ENCODE measurements around the gene LEP. TPM values are rescaled to one million over a fixed set of nuclear protein-coding genes. Genes with fewer than 3 reads are reported as not detected.

LEP gene
- total RNA-seq, 2 experiments from 2014 or later: not detected

DNA sequence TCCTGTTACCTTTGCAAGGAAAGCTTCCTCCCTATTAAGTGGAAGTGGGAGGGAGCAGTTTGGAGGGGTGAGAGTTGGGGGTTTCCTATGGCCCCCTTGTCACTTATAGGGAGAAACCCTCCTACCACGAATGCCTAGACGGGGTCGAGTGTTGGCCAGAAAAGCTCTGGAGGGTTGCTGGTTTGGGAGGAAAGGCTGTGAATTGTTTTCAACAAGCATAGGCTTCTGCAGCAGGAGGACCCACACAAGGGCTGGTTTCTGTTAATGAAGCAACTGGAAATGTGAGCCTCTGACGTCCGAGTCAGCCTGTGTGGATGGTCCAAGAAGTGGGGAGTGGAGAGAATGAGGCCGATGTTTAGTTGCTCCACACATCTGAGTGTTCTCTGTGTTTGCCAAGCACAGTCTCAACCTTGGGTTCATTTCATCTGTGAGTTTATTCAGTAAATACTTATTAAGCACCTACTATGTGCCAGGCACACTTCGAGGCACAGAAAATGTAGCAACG lies 37.3 kb upstream of the LEP start:
- H3K9me3 Mint-ChIP-seq (ENCODE audit: low read depth): no peaks in the 10 kb centered on the region
- H3K4me1 Mint-ChIP-seq: peaks cover 9% of the 10 kb centered on the region
- ATAC-seq (no peak), DNase-seq (no peak)
- intact Hi-C loops (cut with DNase I, micrococcal nuclease): no loop called here
- H3K27ac Mint-ChIP-seq: no peak overlapping the region
- no peaks in the 10 kb centered on the region for H3K36me3 Mint-ChIP-seq (ENCODE audit: low read depth)
- CTCF ChIA-PET: interaction anchor here (1.1 kb wide), 1 partner anchor 496 kb away, joined by 3 read pairs; no protein-coding TSS in a partner anchor
- peaks cover 31% of the 10 kb centered on the region for H3K27me3 Mint-ChIP-seq
- no peak overlapping the region for H3K4me3 Mint-ChIP-seq
- POLR2A ChIA-PET: no interaction called here

DNA sequence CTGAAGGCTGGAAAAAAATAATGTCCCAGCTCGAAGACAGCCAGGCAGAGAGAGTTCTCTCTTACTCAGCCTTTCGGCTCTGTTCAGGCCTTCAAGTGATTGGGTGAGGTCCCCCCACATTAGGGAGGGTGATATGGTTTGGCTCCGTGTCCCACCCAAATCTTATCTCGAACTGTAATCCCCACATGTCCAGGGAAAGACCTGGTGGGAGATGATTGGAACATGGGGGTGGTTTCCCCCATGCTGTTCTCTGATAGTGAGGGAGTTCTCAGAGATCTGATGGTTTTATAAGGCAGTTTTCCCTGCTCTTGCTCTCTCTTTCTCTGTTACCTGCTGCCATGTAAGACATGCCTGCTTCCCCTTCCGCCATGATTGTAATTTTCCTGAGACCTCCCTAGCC lies 36.6 kb upstream of the LEP start:
- no peak for ATAC-seq
- H3K27ac Mint-ChIP-seq: no peak overlapping the region
- peaks cover 31% of the 10 kb centered on the region for H3K27me3 Mint-ChIP-seq
- intact Hi-C loops (cut with DNase I, micrococcal nuclease): no loop called here
- ChIA-PET POLR2A (no interaction called here), CTCF (interaction anchor here (1.1 kb wide), 1 partner anchor 496 kb away, joined by 3 read pairs; no protein-coding TSS in a partner anchor)
- DNase-seq: no peak
- H3K9me3 Mint-ChIP-seq (ENCODE audit: low read depth): no peaks in the 10 kb centered on the region
- H3K4me3 Mint-ChIP-seq: no peak overlapping the region
- no peaks in the 10 kb centered on the region for H3K36me3 Mint-ChIP-seq (ENCODE audit: low read depth)
- H3K4me1 Mint-ChIP-seq: peaks cover 9% of the 10 kb centered on the region

DNA sequence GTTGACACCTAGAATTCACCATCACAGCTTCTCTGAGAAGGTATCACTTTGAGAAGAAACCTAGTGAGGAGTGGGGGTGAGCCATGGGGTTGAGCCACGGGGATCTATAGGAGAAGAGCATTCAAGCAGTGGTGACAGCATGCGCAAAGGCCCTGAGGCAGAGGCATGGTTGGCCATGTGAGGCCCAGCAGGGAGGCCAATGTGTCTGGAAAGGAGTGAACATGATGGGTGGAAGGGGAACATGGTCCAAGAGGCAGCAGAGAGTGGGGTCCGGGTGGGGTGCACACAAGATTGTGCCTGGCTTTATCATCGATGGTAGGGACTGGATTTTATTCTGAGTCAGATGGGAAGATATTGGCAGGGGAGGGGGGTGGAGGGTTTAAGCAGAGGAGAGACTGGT lies 36.0 kb upstream of the LEP start:
- no peak for ATAC-seq
- peaks cover 31% of the 10 kb centered on the region for H3K27me3 Mint-ChIP-seq
- H3K4me1 Mint-ChIP-seq: peaks cover 9% of the 10 kb centered on the region
- ChIA-PET POLR2A (no interaction called here), CTCF (interaction anchor here (1.0 kb wide), 1 partner anchor 70 kb away, joined by 5 read pairs; no protein-coding TSS in a partner anchor)
- no peak for DNase-seq
- no peak overlapping the region for H3K4me3 Mint-ChIP-seq
- no peaks in the 10 kb centered on the region for H3K36me3 Mint-ChIP-seq (ENCODE audit: low read depth)
- no peaks in the 10 kb centered on the region for H3K9me3 Mint-ChIP-seq (ENCODE audit: low read depth)
- intact Hi-C loops (cut with DNase I, micrococcal nuclease): no loop called here
- no peak overlapping the region for H3K27ac Mint-ChIP-seq

DNA sequence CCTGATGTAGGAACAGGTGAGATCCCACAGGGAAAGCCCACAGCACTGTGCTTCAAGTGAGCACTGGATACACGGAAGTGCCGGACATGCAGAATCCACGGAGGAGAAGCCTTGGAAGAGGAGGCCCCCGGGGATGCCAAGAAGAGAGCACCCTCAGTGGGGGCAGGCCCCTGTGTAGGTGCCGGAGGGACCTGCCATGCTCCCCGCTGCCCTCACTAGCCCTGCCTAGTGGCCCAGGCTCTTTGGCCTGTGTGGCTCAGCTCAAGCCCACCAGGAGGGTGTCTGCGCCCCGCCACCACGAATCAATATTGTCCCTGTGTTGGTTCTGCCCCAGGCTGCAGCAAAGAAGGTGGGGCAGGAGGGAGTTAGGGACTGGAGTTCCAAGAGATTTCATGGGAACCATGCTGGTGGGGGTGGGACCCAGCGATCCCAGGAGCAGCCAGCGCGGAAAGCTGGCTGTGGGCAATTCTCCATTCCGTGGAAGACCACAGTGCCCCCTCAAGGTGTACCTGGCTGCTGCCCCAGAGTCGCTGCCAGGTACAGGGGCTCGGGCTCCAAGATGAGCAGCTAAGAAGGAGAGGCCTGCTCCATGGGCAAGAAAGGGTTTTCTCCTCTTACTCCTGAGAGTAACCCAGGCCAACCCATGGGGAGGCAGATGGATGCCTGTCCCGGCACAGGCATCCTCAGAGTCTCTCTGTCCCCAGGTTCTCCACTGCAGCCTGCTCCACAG lies 34.9 kb upstream of the LEP start:
- Mint-ChIP-seq H3K36me3 (ENCODE audit: low read depth) (no peaks in the 10 kb centered on the region), H3K9me3 (ENCODE audit: low read depth) (no peaks in the 10 kb centered on the region), H3K4me1 (peaks cover 7% of the 10 kb centered on the region), H3K27me3 (peaks cover 27% of the 10 kb centered on the region), H3K27ac (no peak overlapping the region), H3K4me3 (no peak overlapping the region)
- intact Hi-C loops (cut with DNase I, micrococcal nuclease): no loop called here
- ATAC-seq (no peak), DNase-seq (no peak)
- ChIA-PET POLR2A (no interaction called here), CTCF (interaction anchor here (0.6 to 6.0 kb wide), 6 partner anchors 13 to 498 kb away, joined by 3 to 88 read pairs (median 3); no protein-coding TSS in a partner anchor)

DNA sequence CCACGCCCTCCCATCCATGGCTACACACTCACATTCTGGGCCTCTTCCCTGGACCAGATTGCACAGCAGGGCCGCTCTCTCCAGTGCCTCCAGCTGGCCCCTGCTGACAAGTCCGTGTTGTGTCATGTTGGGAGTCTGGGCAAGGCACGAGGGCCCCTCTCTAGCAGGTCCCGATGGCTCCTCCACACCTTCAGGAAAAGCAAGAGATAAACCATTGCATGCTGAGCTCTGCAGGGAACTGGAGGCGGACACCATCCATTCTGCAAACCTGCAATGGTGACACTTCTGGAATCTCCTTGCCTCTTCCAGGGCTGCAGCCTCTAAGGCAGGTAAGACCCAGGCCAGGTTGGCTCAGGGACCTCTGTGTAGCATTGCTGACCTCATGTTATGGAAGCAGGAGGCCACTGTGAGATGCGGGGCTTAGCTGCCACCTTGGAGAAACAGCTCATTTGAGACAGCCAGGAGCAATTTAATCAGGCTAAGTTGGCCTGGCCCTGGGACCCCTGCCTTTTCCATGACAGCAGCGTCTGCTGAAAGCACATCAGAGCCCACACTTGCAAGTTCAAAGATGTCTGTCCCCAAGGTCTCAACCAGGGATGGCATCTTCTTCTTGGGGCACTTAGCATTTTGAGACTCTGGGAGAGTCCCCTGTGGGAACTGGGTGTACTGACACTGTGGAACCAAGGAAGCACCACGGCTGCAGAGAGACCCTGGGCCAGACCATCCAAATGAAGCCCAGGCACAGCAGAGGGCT lies 34.2 kb upstream of the LEP start:
- CTCF ChIA-PET: interaction anchor here (0.5 to 6.0 kb wide), 6 partner anchors 26 to 499 kb away, joined by 3 to 88 read pairs (median 3); no protein-coding TSS in a partner anchor
- intact Hi-C loops (cut with DNase I, micrococcal nuclease): no loop called here

DNA sequence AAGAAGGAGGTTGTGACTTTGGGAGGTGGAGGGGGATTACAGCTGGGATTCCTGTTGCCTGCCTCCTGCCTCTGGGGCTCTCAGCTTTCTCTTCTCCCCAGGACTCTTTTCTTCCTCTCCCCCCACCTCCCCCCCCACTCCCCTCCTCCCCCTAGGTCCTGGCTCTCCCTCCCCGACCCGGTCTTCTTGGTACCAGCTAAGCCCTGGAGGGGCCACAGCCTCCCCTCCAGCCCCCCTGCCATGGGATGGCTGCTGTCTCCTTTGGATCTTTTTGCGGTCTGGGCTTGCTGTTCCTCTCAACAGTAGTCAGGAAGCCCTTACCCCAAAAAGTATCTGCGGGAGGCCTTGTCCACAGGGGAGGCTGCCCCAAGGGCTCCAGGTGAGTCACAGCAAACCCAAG lies 33.5 kb upstream of the LEP start:
- Mint-ChIP-seq H3K36me3 (ENCODE audit: low read depth) (no peaks in the 10 kb centered on the region), H3K4me1 (no peaks in the 10 kb centered on the region), H3K9me3 (ENCODE audit: low read depth) (no peaks in the 10 kb centered on the region), H3K27me3 (peaks cover 14% of the 10 kb centered on the region), H3K4me3 (no peak overlapping the region), H3K27ac (no peak overlapping the region)
- ChIA-PET CTCF (interaction anchor here (0.5 to 6.0 kb wide), 4 partner anchors 26 to 500 kb away, joined by 3 to 88 read pairs (median 8); no protein-coding TSS in a partner anchor), POLR2A (no interaction called here)
- intact Hi-C loops (cut with DNase I, micrococcal nuclease): loop anchor here (2.0 kb wide), 2 partner anchors 173 to 175 kb away; no protein-coding TSS in a partner anchor
- ATAC-seq (no peak), DNase-seq (no peak)

More for the DNA sequence above, 34.2 kb upstream of the LEP start:
- Mint-ChIP-seq H3K27ac (no peak overlapping the region), H3K4me1 (peaks cover 1% of the 10 kb centered on the region), H3K27me3 (peaks cover 21% of the 10 kb centered on the region), H3K4me3 (no peak overlapping the region), H3K9me3 (ENCODE audit: low read depth) (no peaks in the 10 kb centered on the region), H3K36me3 (ENCODE audit: low read depth) (no peaks in the 10 kb centered on the region)
- no peak for ATAC-seq
- no peak for DNase-seq
- POLR2A ChIA-PET: no interaction called here

DNA sequence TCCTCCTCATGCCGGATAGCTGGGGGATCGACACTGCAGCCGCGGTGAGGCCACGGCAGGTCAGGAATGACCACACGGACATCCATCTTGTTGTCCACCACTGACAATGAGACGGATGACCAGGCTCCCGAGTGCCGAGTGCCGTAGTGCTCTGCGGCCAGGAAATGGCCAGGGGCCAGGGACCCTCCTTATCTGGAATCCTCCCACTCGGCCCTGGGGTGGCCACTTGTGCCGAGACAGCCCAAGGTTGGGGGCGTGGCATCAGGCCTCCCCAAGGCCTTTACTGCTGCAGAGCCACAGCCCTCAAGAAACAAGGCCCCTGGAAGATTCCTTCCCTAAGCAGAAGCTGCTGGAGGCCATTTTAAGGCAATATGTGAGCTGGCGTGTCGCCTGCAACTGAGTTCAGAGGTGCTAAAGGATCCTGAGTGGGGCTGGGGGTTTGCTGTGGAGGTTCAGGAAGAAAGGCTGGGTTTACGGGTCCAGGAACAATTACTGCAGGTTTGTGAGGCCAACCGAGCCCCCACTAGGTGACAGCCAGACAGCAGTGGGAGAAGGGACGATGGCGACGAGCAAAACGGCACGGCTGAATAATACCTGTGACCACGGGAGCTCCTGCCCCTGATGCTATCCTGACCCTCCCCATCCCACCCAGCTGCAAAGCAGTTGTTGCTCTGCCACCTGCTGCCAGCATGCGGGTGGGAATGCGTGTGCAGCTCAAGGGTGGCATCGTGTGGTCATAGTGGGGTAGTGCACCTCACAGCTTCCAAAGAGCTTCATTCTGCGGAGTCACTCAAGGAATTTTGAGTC lies 31.6 kb upstream of the LEP start:
- intact Hi-C loops (cut with DNase I, micrococcal nuclease): loop anchor here (1.0 to 2.0 kb wide), 4 partner anchors 74 to 501 kb away; no protein-coding TSS in a partner anchor
- H3K4me1 Mint-ChIP-seq: no peaks in the 10 kb centered on the region
- H3K27ac Mint-ChIP-seq: no peak overlapping the region
- ChIA-PET CTCF (interaction anchor here (0.6 to 6.0 kb wide), 44 partner anchors 10 to 861 kb away, joined by 3 to 88 read pairs (median 4); no protein-coding TSS in a partner anchor), POLR2A (interaction anchor here (0.5 to 0.6 kb wide), 3 partner anchors 104 to 432 kb away, joined by 3 to 8 read pairs (median 3); no protein-coding TSS in a partner anchor)
- ATAC-seq: peak; percentile 85
- H3K9me3 Mint-ChIP-seq (ENCODE audit: low read depth): no peaks in the 10 kb centered on the region
- no peaks in the 10 kb centered on the region for H3K36me3 Mint-ChIP-seq (ENCODE audit: low read depth)
- H3K27me3 Mint-ChIP-seq: peaks cover 6% of the 10 kb centered on the region
- H3K4me3 Mint-ChIP-seq: no peak overlapping the region
- DNase-seq: peak; percentile 80

DNA sequence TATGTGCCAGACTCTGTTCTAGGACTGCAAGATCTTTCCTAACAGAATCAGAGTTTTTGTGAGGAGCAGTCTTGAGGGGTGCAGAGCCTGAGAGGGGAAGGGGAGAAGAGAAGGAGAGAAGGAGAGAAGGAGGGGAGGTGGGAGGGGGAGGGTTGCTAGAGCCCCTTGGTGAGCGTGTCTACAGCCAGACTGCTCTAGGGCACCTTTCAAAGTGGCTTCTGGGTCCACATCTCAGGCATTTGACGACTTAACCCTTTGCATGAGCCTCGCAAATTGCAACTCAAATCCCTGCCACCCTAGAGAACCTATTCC lies 31.1 kb upstream of the LEP start:
- Mint-ChIP-seq H3K36me3 (ENCODE audit: low read depth) (no peaks in the 10 kb centered on the region), H3K4me1 (no peaks in the 10 kb centered on the region), H3K9me3 (ENCODE audit: low read depth) (no peaks in the 10 kb centered on the region), H3K27ac (no peak overlapping the region), H3K27me3 (peaks cover 6% of the 10 kb centered on the region), H3K4me3 (no peak overlapping the region)
- CTCF ChIA-PET: interaction anchor here (0.6 to 6.0 kb wide), 34 partner anchors 10 to 862 kb away, joined by 3 to 88 read pairs (median 4); no protein-coding TSS in a partner anchor
- ATAC-seq: no peak
- intact Hi-C loops (cut with DNase I, micrococcal nuclease): no loop called here
- no peak for DNase-seq
- POLR2A ChIA-PET: interaction anchor here (0.5 to 0.6 kb wide), 2 partner anchors 405 to 431 kb away, joined by 3 to 8 read pairs; no protein-coding TSS in a partner anchor

DNA sequence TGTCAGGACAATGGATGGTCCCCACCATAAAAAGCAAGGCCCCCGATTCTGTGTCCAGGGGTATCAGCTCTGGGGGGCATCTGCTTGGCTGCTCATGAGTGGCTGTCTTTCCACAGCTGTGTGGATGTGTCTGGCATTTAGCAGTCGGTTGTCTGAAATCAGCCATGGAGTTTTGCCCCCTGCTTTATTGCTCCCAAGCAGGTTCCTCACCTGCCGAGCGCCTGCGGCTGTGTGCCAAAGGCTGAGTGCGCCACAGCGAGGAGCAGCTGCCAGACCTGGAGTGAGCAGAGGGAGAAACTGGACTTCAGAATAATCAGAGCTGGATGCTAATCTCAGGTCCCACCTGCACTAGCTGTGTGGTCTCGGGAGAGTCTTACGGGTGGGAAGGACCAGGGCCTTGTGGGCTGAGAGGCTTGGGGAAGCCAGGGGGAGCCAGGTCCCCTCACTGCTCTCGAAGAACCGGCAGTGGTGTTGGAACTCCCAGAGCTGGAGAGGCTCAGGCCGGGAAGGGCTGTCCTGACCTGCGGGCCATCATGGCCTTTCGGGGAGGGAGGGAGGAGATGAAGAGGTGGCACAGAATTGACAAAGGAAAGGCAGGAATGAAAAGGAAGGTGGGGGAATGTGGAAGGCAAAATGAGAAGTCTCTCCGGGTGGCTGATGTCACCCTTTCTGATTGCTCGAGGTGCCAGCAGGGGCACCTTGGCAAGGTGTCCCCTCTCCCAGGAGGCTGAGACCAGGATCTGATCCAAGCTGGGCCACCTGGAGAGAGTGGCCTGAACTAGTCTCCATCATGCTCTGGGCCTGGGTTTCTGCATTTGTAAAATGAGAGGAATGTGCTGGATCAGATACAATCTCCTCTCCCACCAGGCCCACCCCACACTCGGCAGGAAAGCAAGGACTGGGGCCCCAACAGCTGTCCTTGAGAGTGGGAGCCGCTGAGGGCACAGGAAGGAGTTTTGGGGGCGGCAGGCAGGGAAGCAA lies 30.2 kb upstream of the LEP start:
- intact Hi-C loops (cut with DNase I, micrococcal nuclease): no loop called here

DNA sequence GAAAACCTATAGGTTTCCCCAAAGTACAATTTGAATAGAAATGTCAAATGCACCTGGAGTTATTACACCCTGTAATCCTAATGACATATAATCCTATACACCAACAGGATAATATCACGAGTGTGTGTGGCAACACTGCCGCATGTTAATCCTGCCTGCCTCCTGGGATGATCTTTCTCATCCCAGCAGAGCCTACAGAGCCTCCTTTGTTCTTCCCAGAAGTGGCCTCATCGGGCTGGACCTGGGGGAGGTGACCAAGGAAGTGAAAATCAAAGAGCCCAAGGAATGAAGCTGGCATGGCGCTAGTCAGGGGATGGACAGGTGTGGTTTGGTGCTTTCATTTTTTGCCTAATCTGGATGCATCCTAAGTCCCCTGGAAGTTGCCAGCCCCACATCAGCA lies 29.5 kb upstream of the LEP start:
- CTCF ChIA-PET: interaction anchor here (0.7 to 6.0 kb wide), 6 partner anchors 10 to 504 kb away, joined by 3 to 88 read pairs (median 4); no protein-coding TSS in a partner anchor
- H3K27me3 Mint-ChIP-seq: peaks cover 6% of the 10 kb centered on the region
- intact Hi-C loops (cut with DNase I, micrococcal nuclease): no loop called here
- H3K36me3 Mint-ChIP-seq (ENCODE audit: low read depth): no peaks in the 10 kb centered on the region
- no peak overlapping the region for H3K27ac Mint-ChIP-seq
- ATAC-seq: no peak
- no peak overlapping the region for H3K4me3 Mint-ChIP-seq
- H3K9me3 Mint-ChIP-seq (ENCODE audit: low read depth): no peaks in the 10 kb centered on the region
- H3K4me1 Mint-ChIP-seq: no peaks in the 10 kb centered on the region
- no peak for DNase-seq
- POLR2A ChIA-PET: no interaction called here

More for the DNA sequence above, 30.2 kb upstream of the LEP start:
- CTCF ChIA-PET: interaction anchor here (0.6 to 6.0 kb wide), 13 partner anchors 9 to 503 kb away, joined by 3 to 88 read pairs (median 3); no protein-coding TSS in a partner anchor
- Mint-ChIP-seq H3K27ac (no peak overlapping the region), H3K4me3 (no peak overlapping the region), H3K9me3 (ENCODE audit: low read depth) (no peaks in the 10 kb centered on the region), H3K27me3 (peaks cover 6% of the 10 kb centered on the region), H3K36me3 (ENCODE audit: low read depth) (no peaks in the 10 kb centered on the region), H3K4me1 (no peaks in the 10 kb centered on the region)
- POLR2A ChIA-PET: no interaction called here
- ATAC-seq (no peak), DNase-seq (no peak)
